ENCODE results near the gene BCL2L1. TPM values are rescaled to one million over a fixed set of nuclear protein-coding genes. Genes with fewer than 3 reads are reported as not detected.

BCL2L1 gene
- total and polyA plus RNA-seq, 5 donors from 2014 or later: 15.5 to 38.1 (median 18.5) TPM

DNA sequence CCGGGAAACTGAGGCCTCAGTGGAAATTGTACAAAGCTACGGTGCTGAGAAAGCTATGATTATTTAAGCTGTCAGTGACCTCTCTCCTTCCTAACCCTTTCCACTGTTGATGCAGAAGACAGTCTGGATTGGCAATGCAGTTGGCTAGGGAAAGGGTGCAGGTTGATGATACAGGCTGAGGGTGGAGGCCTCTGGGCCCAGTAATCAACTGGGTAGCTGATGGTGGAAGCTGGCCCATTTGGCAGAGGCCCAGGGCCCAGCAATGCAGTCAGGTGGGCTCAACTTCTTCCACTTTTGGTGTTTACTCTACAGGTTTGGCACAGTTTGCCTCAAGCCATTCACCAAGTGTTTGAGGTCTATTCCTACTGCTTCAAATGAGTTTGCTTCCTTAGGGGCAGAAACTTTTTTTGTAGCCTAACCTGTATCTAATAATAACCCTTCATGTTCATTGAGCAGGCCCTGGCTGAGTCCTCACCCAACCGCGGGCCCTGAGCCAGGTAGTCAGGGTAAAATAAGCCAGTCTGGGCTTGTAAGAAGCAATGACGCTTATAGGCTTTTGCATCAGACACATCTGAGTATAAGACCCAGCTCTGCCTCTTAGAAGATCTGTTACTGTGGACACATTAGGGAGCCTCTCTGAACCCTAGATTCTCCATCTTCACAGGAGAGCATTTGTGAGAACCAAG, 12.1 kb downstream of the BCL2L1 start:
- Mint-ChIP-seq H3K4me3 (peak overlapping the region; percentile 22 to 78 (median 56)), H3K27me3 (no peaks in the 10 kb centered on the region), H3K36me3 (peaks cover 50% of the 10 kb centered on the region), H3K27ac (peak overlapping the region; percentile 86 to 94 (median 92)), H3K4me1 (peaks cover 19 to 96% (median 71%) of the 10 kb centered on the region in 4 donors), H3K9me3 (no peaks in the 10 kb centered on the region)
- Histone ChIP-seq H3K4me3 (ENCODE audit: low read depth, low read length) (peak overlapping the region; percentile 60), H3K36me3 (ENCODE audit: control insufficient read depth, insufficient read depth, low read length) (peaks cover 37% of the 10 kb centered on the region), H3K4me1 (ENCODE audit: control insufficient read depth, insufficient read depth, low read length, poor library complexity, severe bottlenecking) (peaks cover 71% of the 10 kb centered on the region), H3K27me3 (ENCODE audit: control insufficient read depth, insufficient read depth, low read length) (no peaks in the 10 kb centered on the region), H3K9me3 (ENCODE audit: control insufficient read depth in 2 of 2, low read length in 2 of 2) (no peaks in the 10 kb centered on the region), H3K27ac (ENCODE audit: insufficient read depth, low read length, poor library complexity, severe bottlenecking) (peak overlapping the region; percentile 62)
- ATAC-seq (ENCODE audit: low read depth in 2 of 2) (peak in 1 of 2 donors; percentile 23), DNase-seq (no peak)

DNA sequence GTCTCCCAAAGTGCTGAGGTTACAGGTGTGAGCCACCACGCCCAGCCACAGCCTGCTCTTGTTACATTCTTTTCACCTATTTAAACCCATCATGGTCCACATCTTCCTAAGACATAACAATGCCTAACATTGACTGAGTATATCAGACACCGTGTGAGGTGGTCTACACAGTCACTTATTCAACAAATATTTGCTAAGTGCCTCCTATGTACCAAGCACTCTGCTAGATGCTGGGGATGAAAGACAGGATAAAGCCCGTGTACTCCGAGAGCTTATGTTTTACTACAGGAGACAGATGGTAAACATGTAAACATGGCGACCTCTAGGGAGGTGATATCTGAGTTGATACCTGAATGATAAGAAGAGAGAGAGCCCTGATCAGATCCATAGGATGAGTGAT, 12.7 kb downstream of the BCL2L1 start:
- no peaks in the 10 kb centered on the region for H3K27me3 Mint-ChIP-seq
- DNase-seq (no peak), ATAC-seq (ENCODE audit: low read depth in 2 of 2) (no peak)
- H3K9me3 Mint-ChIP-seq: no peaks in the 10 kb centered on the region
- Histone ChIP-seq H3K27ac (ENCODE audit: insufficient read depth, low read length, poor library complexity, severe bottlenecking) (peak overlapping the region; percentile 27), H3K36me3 (ENCODE audit: control insufficient read depth, insufficient read depth, low read length) (peaks cover 40% of the 10 kb centered on the region), H3K4me3 (ENCODE audit: low read depth, low read length) (no peak overlapping the region), H3K9me3 (ENCODE audit: control insufficient read depth in 2 of 2, low read length in 2 of 2) (no peaks in the 10 kb centered on the region), H3K4me1 (ENCODE audit: control insufficient read depth, insufficient read depth, low read length, poor library complexity, severe bottlenecking) (peaks cover 69% of the 10 kb centered on the region), H3K27me3 (ENCODE audit: control insufficient read depth, insufficient read depth, low read length) (no peaks in the 10 kb centered on the region)
- H3K4me3 Mint-ChIP-seq: peak overlapping the region in 2 of 4 donors; percentile 22 to 78
- peak overlapping the region; percentile 48 to 94 (median 92) for H3K27ac Mint-ChIP-seq
- peaks cover 23 to 93% (median 71%) of the 10 kb centered on the region in 4 donors for H3K4me1 Mint-ChIP-seq
- H3K36me3 Mint-ChIP-seq: peaks cover 48% of the 10 kb centered on the region

DNA sequence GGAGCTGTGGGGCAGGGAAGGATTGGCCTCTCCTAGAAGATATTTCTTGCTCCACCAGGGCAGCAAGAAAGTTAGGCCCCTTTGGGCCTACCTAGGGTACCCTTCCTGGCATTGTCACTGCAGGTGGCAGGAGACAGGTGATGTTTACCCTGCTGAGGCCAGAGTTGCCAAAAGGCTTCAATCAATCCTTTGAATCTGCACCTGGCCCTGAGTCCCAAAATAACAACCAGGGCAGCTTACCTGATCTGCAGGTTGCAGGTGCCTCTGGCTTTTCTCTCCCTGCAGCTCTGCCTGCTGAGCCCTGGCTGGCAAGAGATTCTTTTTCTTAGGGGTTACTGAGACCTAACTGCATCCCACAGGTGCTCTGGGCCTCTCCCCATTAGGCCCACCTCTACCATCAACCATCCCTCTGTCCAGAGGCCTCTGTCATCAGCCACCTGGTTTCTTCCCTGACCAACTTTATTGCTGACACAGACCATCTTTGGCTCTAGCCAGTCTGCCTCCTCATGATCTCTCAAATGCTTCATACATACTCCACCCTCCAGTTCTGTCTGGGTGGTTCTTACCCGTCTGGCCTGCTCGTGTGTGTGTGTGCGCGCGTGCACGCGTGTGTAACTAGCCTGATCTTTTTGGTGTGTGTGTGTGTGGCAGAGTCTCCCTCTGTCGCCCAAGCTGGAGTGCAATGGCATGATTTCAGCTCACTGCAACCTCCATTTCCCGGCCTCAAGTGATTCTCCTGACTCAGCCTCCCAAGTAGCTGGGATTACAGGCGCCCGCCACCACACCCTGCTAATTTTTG, 13.7 kb downstream of the BCL2L1 start:
- Histone ChIP-seq H3K4me3 (ENCODE audit: low read depth, low read length) (no peak overlapping the region), H3K9me3 (ENCODE audit: control insufficient read depth in 2 of 2, low read length in 2 of 2) (no peaks in the 10 kb centered on the region), H3K36me3 (ENCODE audit: control insufficient read depth, insufficient read depth, low read length) (peaks cover 40% of the 10 kb centered on the region), H3K27ac (ENCODE audit: insufficient read depth, low read length, poor library complexity, severe bottlenecking) (peak overlapping the region; percentile 42), H3K27me3 (ENCODE audit: control insufficient read depth, insufficient read depth, low read length) (no peaks in the 10 kb centered on the region), H3K4me1 (ENCODE audit: control insufficient read depth, insufficient read depth, low read length, poor library complexity, severe bottlenecking) (peaks cover 63% of the 10 kb centered on the region)
- H3K9me3 Mint-ChIP-seq: no peaks in the 10 kb centered on the region
- no peaks in the 10 kb centered on the region for H3K27me3 Mint-ChIP-seq
- H3K36me3 Mint-ChIP-seq: peaks cover 47% of the 10 kb centered on the region
- peak overlapping the region; percentile 48 to 89 (median 76) for H3K27ac Mint-ChIP-seq
- DNase-seq (no peak), ATAC-seq (ENCODE audit: low read depth in 2 of 2) (no peak)
- H3K4me1 Mint-ChIP-seq: peaks cover 22 to 87% (median 69%) of the 10 kb centered on the region in 4 donors
- peak overlapping the region in 3 of 4 donors; percentile 8 to 68 (median 51) for H3K4me3 Mint-ChIP-seq

DNA sequence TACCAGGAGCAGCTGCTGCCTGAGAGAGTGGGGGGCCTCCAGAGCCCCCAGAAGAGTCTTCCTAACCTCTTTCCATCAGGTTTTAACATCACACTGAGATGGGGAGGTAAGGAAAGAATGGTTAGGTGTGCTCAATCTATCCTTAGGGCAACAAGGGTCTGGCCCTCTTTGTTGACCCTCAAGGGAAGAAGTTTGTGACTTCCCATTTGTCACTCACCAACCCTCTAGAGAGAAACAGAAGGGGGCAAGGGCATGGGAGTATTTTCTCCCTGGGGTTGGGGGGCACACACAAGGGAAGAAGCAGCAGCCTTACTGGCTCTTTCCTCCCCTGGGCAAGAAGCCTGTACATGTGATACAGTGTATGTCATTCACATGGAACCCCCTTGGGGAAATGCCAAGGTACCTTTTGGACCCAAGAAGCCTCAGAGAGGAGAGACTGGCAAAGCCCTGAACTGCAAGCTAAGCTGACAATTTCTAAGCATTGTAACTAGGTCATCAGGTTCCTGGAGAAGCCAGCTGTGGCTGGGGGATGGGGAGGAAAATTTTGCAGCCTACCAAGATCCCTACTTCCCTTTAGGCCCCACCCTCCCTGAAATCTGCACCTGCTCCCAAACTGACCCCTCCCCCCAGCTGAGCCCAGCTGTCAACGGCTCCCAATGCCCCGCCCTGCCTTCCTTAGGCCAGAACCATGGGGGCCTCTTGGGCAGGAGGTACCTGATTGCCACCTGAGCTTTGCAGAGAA, 14.5 kb downstream of the BCL2L1 start:
- peaks cover 55% of the 10 kb centered on the region for H3K4me1 ChIP-seq (ENCODE audit: control insufficient read depth, insufficient read depth, low read length, poor library complexity, severe bottlenecking)
- no peak overlapping the region for H3K4me3 ChIP-seq (ENCODE audit: low read depth, low read length)
- H3K36me3 Mint-ChIP-seq: peaks cover 44% of the 10 kb centered on the region
- no peaks in the 10 kb centered on the region for H3K27me3 ChIP-seq (ENCODE audit: control insufficient read depth, insufficient read depth, low read length)
- peaks cover 38% of the 10 kb centered on the region for H3K36me3 ChIP-seq (ENCODE audit: control insufficient read depth, insufficient read depth, low read length)
- no peaks in the 10 kb centered on the region for H3K9me3 ChIP-seq (ENCODE audit: control insufficient read depth in 2 of 2, low read length in 2 of 2)
- no peaks in the 10 kb centered on the region for H3K9me3 Mint-ChIP-seq
- DNase-seq: no peak
- ATAC-seq (ENCODE audit: low read depth in 2 of 2): no peak
- peak overlapping the region; percentile 3 to 89 (median 71) for H3K27ac Mint-ChIP-seq
- no peak overlapping the region for H3K27ac ChIP-seq (ENCODE audit: insufficient read depth, low read length, poor library complexity, severe bottlenecking)
- H3K4me3 Mint-ChIP-seq: peak overlapping the region in 2 of 4 donors; percentile 6 to 24
- H3K4me1 Mint-ChIP-seq: peaks cover 18 to 82% (median 63%) of the 10 kb centered on the region in 4 donors
- H3K27me3 Mint-ChIP-seq: no peaks in the 10 kb centered on the region

DNA sequence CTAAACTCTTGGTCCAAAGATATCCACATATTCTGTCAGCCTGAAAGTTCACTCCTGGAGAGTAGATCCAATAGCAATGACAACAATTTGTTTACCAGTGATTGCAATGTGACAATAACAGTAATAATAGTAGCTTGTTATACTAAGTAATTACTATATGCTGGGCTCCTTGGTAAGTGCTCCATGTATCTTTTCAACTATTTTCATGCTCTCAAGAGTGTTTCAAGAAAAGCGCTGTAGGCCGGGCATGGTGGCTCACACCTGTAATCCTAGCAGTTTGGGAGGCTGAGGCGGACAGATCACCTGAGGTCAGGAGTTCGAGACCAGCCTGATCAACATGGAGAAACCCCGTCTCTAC, 15.4 kb downstream of the BCL2L1 start:
- H3K4me1 ChIP-seq (ENCODE audit: control insufficient read depth, insufficient read depth, low read length, poor library complexity, severe bottlenecking): peaks cover 46% of the 10 kb centered on the region
- H3K27ac Mint-ChIP-seq: peak overlapping the region in 1 of 3 donors; percentile 48
- no peak overlapping the region for H3K4me3 Mint-ChIP-seq
- H3K4me1 Mint-ChIP-seq: peaks cover 18 to 76% (median 55%) of the 10 kb centered on the region in 4 donors
- no peak for ATAC-seq (ENCODE audit: low read depth in 2 of 2)
- no peak for DNase-seq
- no peaks in the 10 kb centered on the region for H3K9me3 Mint-ChIP-seq
- H3K4me3 ChIP-seq (ENCODE audit: low read depth, low read length): no peak overlapping the region
- H3K27me3 ChIP-seq (ENCODE audit: control insufficient read depth, insufficient read depth, low read length): no peaks in the 10 kb centered on the region
- peaks cover 34% of the 10 kb centered on the region for H3K36me3 ChIP-seq (ENCODE audit: control insufficient read depth, insufficient read depth, low read length)
- H3K27ac ChIP-seq (ENCODE audit: insufficient read depth, low read length, poor library complexity, severe bottlenecking): no peak overlapping the region
- H3K27me3 Mint-ChIP-seq: no peaks in the 10 kb centered on the region
- H3K36me3 Mint-ChIP-seq: peaks cover 37% of the 10 kb centered on the region
- H3K9me3 ChIP-seq (ENCODE audit: control insufficient read depth in 2 of 2, low read length in 2 of 2): no peaks in the 10 kb centered on the region

DNA sequence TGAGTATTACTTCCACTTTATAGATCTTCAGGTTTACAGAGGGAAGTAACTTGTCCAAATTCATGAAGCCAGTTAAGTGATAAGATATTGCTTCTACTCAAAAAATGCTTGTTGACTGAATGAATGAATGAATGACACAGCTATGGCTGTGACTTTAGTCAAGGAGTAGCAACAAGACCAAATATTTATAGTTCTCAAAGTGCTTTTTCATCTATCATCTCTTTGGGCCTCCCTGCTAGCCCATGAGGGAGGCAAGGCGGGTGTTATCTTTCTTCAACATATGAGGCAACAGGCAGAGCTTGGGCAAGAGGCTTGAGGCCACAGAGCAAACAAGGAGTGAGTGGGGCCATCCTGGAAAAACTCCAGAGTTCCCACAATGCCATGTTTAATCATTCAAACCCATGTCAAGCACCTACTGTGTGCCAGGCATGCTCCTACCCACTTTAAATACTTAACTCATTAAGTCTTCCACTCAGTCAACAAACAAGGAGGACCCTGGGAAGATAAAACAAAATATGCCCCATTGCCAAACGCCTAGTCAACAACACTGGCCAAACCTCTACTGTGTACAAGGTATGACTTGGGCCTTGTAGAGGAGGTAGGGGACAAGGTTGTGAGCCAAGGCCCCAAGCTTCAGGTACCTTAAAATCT, 15.9 kb downstream of the BCL2L1 start:
- Histone ChIP-seq H3K4me3 (ENCODE audit: low read depth, low read length) (no peak overlapping the region), H3K9me3 (ENCODE audit: control insufficient read depth in 2 of 2, low read length in 2 of 2) (no peaks in the 10 kb centered on the region), H3K4me1 (ENCODE audit: control insufficient read depth, insufficient read depth, low read length, poor library complexity, severe bottlenecking) (peaks cover 41% of the 10 kb centered on the region), H3K27ac (ENCODE audit: insufficient read depth, low read length, poor library complexity, severe bottlenecking) (no peak overlapping the region), H3K36me3 (ENCODE audit: control insufficient read depth, insufficient read depth, low read length) (peaks cover 34% of the 10 kb centered on the region), H3K27me3 (ENCODE audit: control insufficient read depth, insufficient read depth, low read length) (no peaks in the 10 kb centered on the region)
- DNase-seq: no peak
- no peak for ATAC-seq (ENCODE audit: low read depth in 2 of 2)
- peak overlapping the region in 2 of 3 donors; percentile 48 to 78 for H3K27ac Mint-ChIP-seq
- H3K27me3 Mint-ChIP-seq: no peaks in the 10 kb centered on the region
- H3K4me3 Mint-ChIP-seq: peak overlapping the region in 2 of 4 donors; percentile 41 to 43
- peaks cover 18 to 76% (median 55%) of the 10 kb centered on the region in 4 donors for H3K4me1 Mint-ChIP-seq
- peaks cover 41% of the 10 kb centered on the region for H3K36me3 Mint-ChIP-seq
- no peaks in the 10 kb centered on the region for H3K9me3 Mint-ChIP-seq
